HepG2 (cell line): ENCODE results near the gene POLR1H. TPM values are rescaled to one million over a fixed set of nuclear protein-coding genes. Genes with fewer than 3 reads are reported as not detected.

Source experiments
- HIVEP1 ChIP-seq: sonication (generic); formaldehyde crosslinking; IDR thresholded peaks from 2 replicates; pipeline ENCODE4 v1.4.0; 2020; ENCODE audit warnings: mild to moderate bottlenecking, missing genetic modification reagents
- HOXD1 ChIP-seq: sonication (generic); formaldehyde crosslinking; IDR thresholded peaks from 2 replicates; pipeline ENCODE4 v1.5.0; 2020; ENCODE audit warnings: missing genetic modification reagents
- KAT8 ChIP-seq: IDR thresholded peaks from 2 replicates; pipeline ENCODE4 v1.6.1; 2016; ENCODE audit warnings: missing genetic modification reagents, missing compliant biosample characterization
- ZBTB40 ChIP-seq, 2 experiments: fragments of 450-650 bp in 1 of 2; sonication (generic) in 1 of 2; formaldehyde crosslinking in 1 of 2; IDR thresholded peaks; 2 replicates each; pipeline versions ENCODE4 v1.6.1 to v1.8.0; 2016 to 2022; ENCODE audit warnings: antibody characterized with exemption in 1 of 2, mild to moderate bottlenecking in 1 of 2, missing genetic modification reagents in 1 of 2
- ZNF687 ChIP-seq: sonication (generic); formaldehyde crosslinking; IDR thresholded peaks from 2 replicates; pipeline ENCODE4 v1.5.1; 2020; ENCODE audit warnings: mild to moderate bottlenecking, missing genetic modification reagents, moderate library complexity
- polyA plus RNA-seq, 8 experiments: library from polyadenylated mRNA; depleted of rRNA in 3 of 8; stranded (reverse) in 7 of 8; unstranded in 1 of 8; fragments of >200 nt; fragmentation: Illumina TruSeq in 4 of 8; extraction: Trizol in 4 of 8; gene quantifications; 2 replicates each; pipeline versions ENCODE4 v1.2.1 to v1.2.3, GENCODE V29; 2011 to 2016; ENCODE audit warnings: low read depth in 4 of 8, missing spikeins in 1 of 8, mixed read lengths in 1 of 8; ENCODE audit not compliant: insufficient read depth in 1 of 8
- total RNA-seq, 5 experiments: library from RNA; depleted of rRNA; stranded (reverse); fragments of >200 nt; fragmentation: Illumina TruSeq; extraction: Trizol; gene quantifications; 2 replicates each; pipeline ENCODE4 v1.2.3, GENCODE V29; 2016; ENCODE audit warnings: low read depth in 1 of 5
- TF ChIP-seq, protein P1 (sequence below): sonication (generic); formaldehyde crosslinking; IDR thresholded peaks from 2 replicates; pipeline ENCODE4 v1.9.0; 2022; ENCODE audit warnings: missing genetic modification reagents, mild to moderate bottlenecking, borderline replicate concordance
- TF ChIP-seq, protein P2 (sequence below): sonication (generic); formaldehyde crosslinking; IDR thresholded peaks from 2 replicates; pipeline ENCODE4 v1.8.0; 2022; ENCODE audit warnings: mild to moderate bottlenecking, missing genetic modification reagents, moderate library complexity
- TF ChIP-seq, protein P3 (sequence below): sonication (generic); formaldehyde crosslinking; IDR thresholded peaks from 2 replicates; pipeline ENCODE4; 2020; ENCODE audit warnings: missing genetic modification reagents, mild to moderate bottlenecking, borderline replicate concordance

POLR1H gene
- total and polyA plus RNA-seq, 2 of the 13 experiments (the other 11 are each of a cell fraction or from before 2014, with no cell fraction given) = 61.4 to 79.8 TPM

- TF ChIP-seq ZNF687 (CRISPR knock-in tag) (peak; percentile 96), HIVEP1 (CRISPR knock-in tag) (0 out of 2 replicates have a peak, but pooled peaks have one; percentile 87), HOXD1 (CRISPR knock-in tag) (peak; percentile 74), ZBTB40 (IDR thresholded peaks at IDR 0.05) (no peak), ZBTB40 (CRISPR knock-in tag; IDR thresholded peaks at IDR 0.05) (peak; percentile 79), KAT8 (CRISPR knock-in tag) (0 out of 2 replicates have a peak, but pooled peaks have one; percentile 14)
- TF ChIP-seq, protein P1, sequence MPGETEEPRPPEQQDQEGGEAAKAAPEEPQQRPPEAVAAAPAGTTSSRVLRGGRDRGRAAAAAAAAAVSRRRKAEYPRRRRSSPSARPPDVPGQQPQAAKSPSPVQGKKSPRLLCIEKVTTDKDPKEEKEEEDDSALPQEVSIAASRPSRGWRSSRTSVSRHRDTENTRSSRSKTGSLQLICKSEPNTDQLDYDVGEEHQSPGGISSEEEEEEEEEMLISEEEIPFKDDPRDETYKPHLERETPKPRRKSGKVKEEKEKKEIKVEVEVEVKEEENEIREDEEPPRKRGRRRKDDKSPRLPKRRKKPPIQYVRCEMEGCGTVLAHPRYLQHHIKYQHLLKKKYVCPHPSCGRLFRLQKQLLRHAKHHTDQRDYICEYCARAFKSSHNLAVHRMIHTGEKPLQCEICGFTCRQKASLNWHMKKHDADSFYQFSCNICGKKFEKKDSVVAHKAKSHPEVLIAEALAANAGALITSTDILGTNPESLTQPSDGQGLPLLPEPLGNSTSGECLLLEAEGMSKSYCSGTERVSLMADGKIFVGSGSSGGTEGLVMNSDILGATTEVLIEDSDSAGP (CRISPR knock-in tag) = peak; percentile 80; the same call in 1 of the 2 replicates
- TF ChIP-seq, protein P2, sequence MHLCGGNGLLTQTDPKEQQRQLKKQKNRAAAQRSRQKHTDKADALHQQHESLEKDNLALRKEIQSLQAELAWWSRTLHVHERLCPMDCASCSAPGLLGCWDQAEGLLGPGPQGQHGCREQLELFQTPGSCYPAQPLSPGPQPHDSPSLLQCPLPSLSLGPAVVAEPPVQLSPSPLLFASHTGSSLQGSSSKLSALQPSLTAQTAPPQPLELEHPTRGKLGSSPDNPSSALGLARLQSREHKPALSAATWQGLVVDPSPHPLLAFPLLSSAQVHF (CRISPR knock-in tag) = no peak; the same call in 1 of the 2 replicates
- TF ChIP-seq, protein P3, sequence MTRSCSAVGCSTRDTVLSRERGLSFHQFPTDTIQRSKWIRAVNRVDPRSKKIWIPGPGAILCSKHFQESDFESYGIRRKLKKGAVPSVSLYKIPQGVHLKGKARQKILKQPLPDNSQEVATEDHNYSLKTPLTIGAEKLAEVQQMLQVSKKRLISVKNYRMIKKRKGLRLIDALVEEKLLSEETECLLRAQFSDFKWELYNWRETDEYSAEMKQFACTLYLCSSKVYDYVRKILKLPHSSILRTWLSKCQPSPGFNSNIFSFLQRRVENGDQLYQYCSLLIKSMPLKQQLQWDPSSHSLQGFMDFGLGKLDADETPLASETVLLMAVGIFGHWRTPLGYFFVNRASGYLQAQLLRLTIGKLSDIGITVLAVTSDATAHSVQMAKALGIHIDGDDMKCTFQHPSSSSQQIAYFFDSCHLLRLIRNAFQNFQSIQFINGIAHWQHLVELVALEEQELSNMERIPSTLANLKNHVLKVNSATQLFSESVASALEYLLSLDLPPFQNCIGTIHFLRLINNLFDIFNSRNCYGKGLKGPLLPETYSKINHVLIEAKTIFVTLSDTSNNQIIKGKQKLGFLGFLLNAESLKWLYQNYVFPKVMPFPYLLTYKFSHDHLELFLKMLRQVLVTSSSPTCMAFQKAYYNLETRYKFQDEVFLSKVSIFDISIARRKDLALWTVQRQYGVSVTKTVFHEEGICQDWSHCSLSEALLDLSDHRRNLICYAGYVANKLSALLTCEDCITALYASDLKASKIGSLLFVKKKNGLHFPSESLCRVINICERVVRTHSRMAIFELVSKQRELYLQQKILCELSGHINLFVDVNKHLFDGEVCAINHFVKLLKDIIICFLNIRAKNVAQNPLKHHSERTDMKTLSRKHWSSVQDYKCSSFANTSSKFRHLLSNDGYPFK = peak; percentile 53
Observed at GRCh38 chr6:30075094-30075789, 14.2 kb downstream of the POLR1H start, which contains the start of gene RNF39 (continued).
